Measurements from ENCODE around the gene USP21. TPM values are rescaled to one million over a fixed set of nuclear protein-coding genes. Genes with fewer than 3 reads are reported as not detected.
A peak's percentile ranks its signal among the peaks of the same experiment; 100 is the strongest.

USP21 gene
- total and polyA plus RNA-seq, 9 of the 15 experiments (the other 6 are each of a cell fraction or from before 2014, with no cell fraction given): 4.9 to 52.4 (median 21.6) TPM

DNA sequence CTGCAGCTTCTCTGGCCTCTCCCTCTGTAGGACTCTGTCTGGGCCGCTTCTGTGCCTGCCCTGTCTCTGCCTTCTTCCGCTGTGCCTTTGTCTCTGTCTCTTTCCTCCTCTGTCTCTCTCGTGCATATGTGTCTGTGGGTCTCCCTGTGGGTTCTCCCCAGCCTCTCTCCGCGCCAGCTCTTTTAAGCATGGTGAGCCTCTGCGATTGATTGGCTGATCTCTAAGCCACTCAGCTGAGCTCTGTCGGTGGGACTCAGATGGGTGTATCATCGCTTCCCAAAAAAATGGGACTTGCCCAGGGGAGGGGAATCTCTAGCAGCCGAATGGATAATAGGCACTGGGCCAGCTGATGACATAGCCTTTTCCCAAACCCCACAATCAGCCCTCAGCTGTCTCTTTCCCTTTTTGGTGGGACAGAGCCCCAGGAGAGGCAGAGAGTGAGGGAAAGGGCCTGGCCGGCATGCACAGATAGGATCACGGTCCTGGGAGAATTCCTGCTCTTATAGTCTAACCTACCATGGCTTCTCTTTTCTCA, 39.7 kb downstream of the USP21 start, which contains the start of gene ADAMTS4 (continued):
- TF ChIP-seq, protein P1, sequence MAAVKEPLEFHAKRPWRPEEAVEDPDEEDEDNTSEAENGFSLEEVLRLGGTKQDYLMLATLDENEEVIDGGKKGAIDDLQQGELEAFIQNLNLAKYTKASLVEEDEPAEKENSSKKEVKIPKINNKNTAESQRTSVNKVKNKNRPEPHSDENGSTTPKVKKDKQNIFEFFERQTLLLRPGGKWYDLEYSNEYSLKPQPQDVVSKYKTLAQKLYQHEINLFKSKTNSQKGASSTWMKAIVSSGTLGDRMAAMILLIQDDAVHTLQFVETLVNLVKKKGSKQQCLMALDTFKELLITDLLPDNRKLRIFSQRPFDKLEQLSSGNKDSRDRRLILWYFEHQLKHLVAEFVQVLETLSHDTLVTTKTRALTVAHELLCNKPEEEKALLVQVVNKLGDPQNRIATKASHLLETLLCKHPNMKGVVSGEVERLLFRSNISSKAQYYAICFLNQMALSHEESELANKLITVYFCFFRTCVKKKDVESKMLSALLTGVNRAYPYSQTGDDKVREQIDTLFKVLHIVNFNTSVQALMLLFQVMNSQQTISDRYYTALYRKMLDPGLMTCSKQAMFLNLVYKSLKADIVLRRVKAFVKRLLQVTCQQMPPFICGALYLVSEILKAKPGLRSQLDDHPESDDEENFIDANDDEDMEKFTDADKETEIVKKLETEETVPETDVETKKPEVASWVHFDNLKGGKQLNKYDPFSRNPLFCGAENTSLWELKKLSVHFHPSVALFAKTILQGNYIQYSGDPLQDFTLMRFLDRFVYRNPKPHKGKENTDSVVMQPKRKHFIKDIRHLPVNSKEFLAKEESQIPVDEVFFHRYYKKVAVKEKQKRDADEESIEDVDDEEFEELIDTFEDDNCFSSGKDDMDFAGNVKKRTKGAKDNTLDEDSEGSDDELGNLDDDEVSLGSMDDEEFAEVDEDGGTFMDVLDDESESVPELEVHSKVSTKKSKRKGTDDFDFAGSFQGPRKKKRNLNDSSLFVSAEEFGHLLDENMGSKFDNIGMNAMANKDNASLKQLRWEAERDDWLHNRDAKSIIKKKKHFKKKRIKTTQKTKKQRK (IDR thresholded peaks at IDR 0.05; ENCODE audit: borderline replicate concordance, low read depth, low read length): no peak
- TF ChIP-seq CHD4 (IDR thresholded peaks at IDR 0.05; ENCODE audit: insufficient read depth, insufficient replicate concordance, low read depth, low read length, poor library complexity, severe bottlenecking): no peak
- no peak for TF ChIP-seq BRF1 (IDR thresholded peaks at IDR 0.05; ENCODE audit: borderline replicate concordance, extremely low read depth, insufficient read length)
- TF ChIP-seq MBD2 (IDR thresholded peaks at IDR 0.05; ENCODE audit: borderline replicate concordance, low read depth): no peak
- TF ChIP-seq BDP1 (IDR thresholded peaks at IDR 0.05; ENCODE audit: insufficient read depth, insufficient read length): no peak
- no peak for TF ChIP-seq CHCHD3 (CRISPR knock-in tag; IDR thresholded peaks at IDR 0.05)
- no peak for TF ChIP-seq DIDO1 (tag; IDR thresholded peaks at IDR 0.05; ENCODE audit: low read depth)
- TF ChIP-seq, protein P2, sequence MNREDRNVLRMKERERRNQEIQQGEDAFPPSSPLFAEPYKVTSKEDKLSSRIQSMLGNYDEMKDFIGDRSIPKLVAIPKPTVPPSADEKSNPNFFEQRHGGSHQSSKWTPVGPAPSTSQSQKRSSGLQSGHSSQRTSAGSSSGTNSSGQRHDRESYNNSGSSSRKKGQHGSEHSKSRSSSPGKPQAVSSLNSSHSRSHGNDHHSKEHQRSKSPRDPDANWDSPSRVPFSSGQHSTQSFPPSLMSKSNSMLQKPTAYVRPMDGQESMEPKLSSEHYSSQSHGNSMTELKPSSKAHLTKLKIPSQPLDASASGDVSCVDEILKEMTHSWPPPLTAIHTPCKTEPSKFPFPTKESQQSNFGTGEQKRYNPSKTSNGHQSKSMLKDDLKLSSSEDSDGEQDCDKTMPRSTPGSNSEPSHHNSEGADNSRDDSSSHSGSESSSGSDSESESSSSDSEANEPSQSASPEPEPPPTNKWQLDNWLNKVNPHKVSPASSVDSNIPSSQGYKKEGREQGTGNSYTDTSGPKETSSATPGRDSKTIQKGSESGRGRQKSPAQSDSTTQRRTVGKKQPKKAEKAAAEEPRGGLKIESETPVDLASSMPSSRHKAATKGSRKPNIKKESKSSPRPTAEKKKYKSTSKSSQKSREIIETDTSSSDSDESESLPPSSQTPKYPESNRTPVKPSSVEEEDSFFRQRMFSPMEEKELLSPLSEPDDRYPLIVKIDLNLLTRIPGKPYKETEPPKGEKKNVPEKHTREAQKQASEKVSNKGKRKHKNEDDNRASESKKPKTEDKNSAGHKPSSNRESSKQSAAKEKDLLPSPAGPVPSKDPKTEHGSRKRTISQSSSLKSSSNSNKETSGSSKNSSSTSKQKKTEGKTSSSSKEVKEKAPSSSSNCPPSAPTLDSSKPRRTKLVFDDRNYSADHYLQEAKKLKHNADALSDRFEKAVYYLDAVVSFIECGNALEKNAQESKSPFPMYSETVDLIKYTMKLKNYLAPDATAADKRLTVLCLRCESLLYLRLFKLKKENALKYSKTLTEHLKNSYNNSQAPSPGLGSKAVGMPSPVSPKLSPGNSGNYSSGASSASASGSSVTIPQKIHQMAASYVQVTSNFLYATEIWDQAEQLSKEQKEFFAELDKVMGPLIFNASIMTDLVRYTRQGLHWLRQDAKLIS (CRISPR knock-in tag; IDR thresholded peaks at IDR 0.05): no peak
- TF ChIP-seq ZNF780A (CRISPR knock-in tag; IDR thresholded peaks at IDR 0.05): no peak
- TF ChIP-seq, protein P3, sequence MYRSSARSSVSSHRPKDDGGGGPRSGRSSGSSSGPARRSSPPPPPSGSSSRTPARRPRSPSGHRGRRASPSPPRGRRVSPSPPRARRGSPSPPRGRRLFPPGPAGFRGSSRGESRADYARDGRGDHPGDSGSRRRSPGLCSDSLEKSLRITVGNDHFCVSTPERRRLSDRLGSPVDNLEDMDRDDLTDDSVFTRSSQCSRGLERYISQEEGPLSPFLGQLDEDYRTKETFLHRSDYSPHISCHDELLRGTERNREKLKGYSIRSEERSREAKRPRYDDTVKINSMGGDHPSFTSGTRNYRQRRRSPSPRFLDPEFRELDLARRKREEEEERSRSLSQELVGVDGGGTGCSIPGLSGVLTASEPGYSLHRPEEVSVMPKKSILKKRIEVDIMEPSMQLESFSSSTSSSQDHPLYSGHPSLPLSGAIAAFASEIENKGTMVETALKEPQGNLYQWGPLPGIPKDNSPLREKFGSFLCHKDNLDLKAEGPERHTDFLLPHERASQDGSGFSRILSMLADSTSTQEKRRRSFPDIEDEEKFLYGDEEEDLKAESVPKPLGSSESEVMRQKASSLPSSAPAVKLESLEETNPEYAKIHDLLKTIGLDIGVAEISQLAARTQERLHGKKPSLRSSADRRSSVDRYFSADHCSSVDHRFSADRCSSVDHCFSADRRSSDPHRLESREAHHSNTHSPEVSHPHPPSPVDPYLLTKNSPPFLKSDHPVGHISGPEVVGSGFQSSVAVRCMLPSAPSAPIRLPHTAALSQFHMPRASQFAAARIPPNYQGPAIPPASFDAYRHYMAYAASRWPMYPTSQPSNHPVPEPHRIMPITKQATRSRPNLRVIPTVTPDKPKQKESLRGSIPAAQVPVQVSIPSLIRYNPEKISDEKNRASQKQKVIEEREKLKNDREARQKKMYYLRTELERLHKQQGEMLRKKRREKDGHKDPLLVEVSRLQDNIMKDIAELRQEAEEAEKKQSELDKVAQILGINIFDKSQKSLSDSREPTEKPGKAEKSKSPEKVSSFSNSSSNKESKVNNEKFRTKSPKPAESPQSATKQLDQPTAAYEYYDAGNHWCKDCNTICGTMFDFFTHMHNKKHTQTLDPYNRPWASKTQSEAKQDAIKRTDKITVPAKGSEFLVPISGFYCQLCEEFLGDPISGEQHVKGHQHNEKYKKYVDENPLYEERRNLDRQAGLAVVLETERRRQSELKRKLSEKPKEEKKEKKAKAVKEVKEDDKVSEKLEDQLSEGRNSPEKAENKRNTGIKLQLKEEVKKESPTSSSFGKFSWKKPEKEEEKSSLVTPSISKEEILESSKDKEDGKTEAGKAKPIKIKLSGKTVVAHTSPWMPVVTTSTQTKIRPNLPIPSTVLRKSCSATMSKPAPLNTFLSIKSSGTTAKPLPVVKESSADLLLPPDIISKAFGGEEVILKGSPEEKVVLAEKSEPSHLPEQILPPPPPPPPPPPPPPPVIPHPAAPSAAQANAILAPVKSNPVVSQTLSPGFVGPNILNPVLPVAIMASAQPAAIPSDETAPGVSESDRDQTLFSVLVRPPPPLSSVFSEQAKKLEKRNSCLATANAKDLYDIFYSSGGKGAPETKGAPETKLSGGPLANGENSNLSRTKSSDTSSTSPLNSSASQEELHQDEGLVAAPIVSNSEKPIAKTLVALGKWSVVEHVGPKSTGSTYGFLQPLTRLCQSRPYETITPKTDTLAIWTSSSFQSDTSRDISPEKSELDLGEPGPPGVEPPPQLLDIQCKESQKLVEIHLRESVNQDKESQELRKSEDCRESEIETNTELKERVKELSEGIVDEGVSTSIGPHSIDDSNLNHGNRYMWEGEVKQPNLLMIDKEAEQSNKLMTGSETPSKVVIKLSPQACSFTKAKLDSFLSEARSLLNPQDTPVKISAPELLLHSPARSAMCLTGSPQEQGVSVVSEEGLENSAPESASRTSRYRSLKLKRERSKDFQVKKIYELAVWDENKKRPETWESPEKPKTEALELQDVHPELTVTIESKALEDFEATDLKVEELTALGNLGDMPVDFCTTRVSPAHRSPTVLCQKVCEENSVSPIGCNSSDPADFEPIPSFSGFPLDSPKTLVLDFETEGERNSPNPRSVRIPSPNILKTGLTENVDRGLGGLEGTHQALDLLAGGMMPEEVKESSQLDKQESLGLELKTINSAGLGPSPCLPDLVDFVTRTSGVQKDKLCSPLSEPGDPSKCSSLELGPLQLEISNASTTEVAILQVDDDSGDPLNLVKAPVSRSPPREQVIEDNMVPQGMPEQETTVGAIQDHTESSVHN (IDR thresholded peaks at IDR 0.05; ENCODE audit: borderline replicate concordance in 1 of 2, low read depth in 1 of 2): no peak
- TF ChIP-seq ATF7 (IDR thresholded peaks at IDR 0.05): peak; percentile 9; the same call in 1 of the 2 replicates
- TF ChIP-seq ZNF77 (CRISPR knock-in tag; IDR thresholded peaks at IDR 0.05): no peak
